Stimulated activated CD8-positive, alpha-beta memory T cell treated with anti-CD3 and anti-CD28 coated beads, Interleukin-4, amount 100 ng/mL, for 24 hours (primary cell): Measurements from ENCODE around the gene SART3.
A peak's percentile ranks its signal among the peaks of the same experiment; 100 is the strongest.
"Not testable (repeated sequence)": the region's sequence is repeated elsewhere in the genome, so short reads cannot be mapped to it uniquely, and the experiment has no call there.

Experiments used
- DNase-seq: peaks from one replicate; pipeline ENCODE4 v3.0.0-alpha.2; 2020; ENCODE audit warnings: low read depth

SART3 gene

GRCh38 chr12:108518716-108519496 is 42.1 kb downstream of the SART3 start:
- DNase-seq = no peak

- no peak for DNase-seq
These were observed 42.8 kb downstream of the SART3 start for GRCh38 chr12:108518101-108518715.

GRCh38 chr12:108517288-108518100 is 43.5 kb downstream of the SART3 start:
- no peak for DNase-seq

DNA sequence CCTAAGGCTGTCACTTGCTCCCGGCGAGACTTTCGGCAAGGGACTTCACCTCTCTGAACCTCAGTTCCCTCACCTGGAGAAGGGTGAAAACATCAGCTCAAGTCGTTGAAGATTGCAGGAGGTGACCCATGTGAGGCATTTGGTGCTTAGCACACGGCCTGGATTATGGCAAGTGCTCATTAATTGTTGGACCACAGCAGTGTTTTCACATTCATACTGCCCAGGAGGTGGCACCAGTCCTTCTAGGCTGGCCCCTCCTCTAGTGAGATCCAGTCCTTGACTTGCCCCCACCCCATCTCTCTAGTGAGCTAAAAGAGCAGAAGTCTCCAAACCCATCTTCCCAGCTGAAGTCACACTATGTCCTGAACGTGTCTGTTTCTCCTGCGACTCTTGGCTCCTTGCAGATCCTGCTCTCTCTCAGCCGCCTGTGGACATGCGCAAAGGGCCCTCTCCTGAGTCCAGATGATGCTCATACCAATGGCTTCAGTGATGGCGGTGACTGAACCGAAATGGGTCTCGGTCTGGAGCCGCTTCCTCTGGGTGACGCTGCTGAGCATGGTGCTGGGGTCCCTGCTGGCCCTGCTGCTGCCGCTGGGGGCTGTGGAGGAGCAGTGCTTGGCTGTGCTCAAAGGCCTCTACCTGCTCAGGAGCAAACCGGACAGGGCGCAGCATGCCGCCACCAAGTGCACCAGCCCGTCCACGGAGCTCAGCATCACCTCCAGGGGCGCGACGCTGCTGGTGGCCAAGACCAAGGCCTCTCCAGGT is 44.3 kb downstream of the SART3 start:
- DNase-seq = no peak

GRCh38 chr12:108515916-108516315 is 45.1 kb downstream of the SART3 start:
- DNase-seq = no peak

- peak; percentile 100 for DNase-seq
These were observed 45.8 kb downstream of the SART3 start, which contains the start of gene FICD for GRCh38 chr12:108514973-108515814. FICD (plus strand) TSS chr12:108515277; CDS start chr12:108516973, 1,696 bp downstream.

- DNase-seq = no peak
These were observed 46.5 kb downstream of the SART3 start for GRCh38 chr12:108514468-108514972.

GRCh38 chr12:108511633-108512540 is 49.1 kb downstream of the SART3 start:
- DNase-seq = peak; percentile 63

DNA sequence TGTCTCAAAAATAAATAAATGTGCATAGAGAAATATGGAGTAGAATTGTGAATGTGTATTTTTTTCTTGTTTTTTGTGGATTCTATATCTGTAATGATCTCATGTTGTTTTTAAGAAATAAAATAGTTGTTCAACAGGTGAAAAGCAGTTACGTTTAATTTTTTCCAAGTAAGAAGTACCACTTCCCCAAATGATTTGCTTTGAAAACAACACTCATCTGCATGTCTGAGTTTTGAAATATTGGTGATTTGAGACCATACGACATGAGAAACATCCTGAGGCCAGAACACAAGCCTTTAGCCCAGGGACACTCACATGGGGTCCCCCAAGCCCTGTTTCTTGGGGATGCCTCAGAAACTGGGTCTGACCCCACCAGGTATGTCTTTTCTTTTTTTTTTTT is 50.1 kb downstream of the SART3 start:
- no peak for DNase-seq

DNA sequence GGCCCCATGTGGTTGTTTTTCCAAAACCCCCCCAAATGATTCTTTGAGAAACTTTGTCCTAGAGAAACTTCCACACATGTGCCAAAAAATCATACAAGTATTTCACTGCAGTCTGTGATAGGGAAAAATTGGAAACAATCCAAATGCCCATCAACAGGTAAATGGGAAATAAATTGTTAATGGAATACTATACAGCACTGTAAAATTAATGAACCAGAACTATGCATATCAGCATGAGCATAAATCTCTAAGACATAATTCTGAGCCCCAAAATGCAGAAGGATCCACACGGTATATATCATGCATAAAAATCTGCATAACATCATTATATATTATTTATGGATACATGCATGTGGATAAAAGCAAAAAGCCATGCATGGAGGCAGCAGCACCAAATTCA is 51.2 kb downstream of the SART3 start:
- no peak for DNase-seq

GRCh38 chr12:108507971-108508642 is 52.9 kb downstream of the SART3 start:
- DNase-seq = no peak

DNA sequence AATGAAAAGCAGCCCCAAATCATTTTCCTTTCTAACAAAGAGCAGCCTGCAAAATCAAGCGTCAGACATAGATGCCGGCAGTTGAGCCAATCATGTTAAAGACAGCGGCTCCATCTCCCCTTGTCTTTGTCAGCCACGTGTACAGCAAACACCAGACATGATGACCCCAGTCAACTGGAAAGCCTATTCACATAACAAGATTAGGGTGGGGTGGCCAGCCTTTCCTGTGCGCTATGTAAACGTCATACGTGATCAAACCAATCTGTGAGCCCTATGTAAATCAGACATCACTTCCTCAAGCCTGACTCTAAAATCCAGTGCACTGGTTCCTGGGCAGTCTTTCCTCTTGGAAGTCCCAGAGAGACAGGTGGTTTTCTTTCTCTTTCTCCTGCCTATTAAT is 55.8 kb downstream of the SART3 start:
- no peak for DNase-seq

DNA sequence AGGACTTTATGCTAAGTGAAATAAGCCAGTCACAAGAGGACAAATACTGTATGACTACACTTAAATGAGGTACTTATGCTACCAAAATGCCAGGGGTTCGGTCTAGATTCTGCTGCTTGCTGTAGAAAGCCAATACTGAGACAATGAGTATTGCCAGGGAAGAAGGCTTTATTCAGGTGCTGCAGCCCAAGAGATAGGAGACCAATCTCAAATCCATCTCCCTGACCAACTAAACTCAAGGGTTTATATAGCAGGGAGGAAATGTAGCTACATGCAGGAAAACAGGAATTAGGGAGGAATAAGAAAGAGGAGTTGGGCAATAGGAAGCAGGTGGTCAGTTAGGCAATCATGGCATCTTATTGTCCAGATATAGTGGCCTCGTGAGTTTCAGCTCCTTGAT is 58.1 kb downstream of the SART3 start:
- DNase-seq = no peak

GRCh38 chr12:108498136-108498535 is 62.8 kb downstream of the SART3 start:
- DNase-seq = no peak

DNA sequence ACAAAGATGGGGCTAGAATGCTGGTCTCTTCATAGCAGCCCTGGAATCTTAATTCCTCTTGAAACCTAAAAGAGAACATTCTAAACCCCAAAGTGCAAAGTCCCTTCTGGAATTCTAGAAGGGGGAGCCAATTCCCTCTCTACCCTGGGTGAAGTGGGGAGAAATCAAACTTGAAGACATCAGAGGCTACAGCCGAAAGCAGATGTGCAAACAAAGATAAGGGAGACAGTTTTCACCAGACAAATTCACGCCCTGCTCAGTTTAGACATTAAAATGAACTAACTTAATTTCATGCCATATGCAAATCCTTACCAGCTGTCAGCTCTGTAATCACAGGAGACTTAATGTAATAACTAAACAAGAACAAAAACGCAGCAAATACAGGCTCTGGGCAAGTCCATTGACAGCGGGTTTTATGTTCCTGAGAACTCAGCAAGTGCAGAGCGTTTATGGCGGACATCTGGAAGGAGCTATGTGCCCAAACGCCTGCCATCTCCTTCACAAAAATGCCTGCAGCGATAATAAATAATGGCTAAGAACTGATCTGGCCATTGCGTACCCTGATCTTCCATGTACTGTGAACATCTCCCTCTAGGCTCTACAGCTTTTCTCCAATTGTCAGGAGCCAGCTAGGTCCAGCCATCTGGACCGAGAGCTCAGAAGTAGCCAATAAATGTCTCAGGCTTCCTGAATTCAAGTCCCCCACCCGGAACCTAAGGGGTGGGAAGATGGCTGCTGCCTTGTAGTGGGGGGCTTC is 65.0 kb downstream of the SART3 start:
- no peak for DNase-seq

GRCh38 chr12:108495054-108495453 is 65.9 kb downstream of the SART3 start:
- DNase-seq = no peak

- DNase-seq = no peak
These were observed 69.7 kb downstream of the SART3 start for GRCh38 chr12:108491256-108491655.

GRCh38 chr12:108487029-108487428 is 73.9 kb downstream of the SART3 start:
- DNase-seq = not testable (repeated sequence)
